ENCODE data around the gene DTD2. TPM values are rescaled to one million over a fixed set of nuclear protein-coding genes. Genes with fewer than 3 reads are reported as not detected.

Gene DTD2
- total RNA-seq (2022; extraction: Qiagen RNA extraction): 11.8 to 20.7 TPM (median 15.1 TPM) in 5 replicates

DNA sequence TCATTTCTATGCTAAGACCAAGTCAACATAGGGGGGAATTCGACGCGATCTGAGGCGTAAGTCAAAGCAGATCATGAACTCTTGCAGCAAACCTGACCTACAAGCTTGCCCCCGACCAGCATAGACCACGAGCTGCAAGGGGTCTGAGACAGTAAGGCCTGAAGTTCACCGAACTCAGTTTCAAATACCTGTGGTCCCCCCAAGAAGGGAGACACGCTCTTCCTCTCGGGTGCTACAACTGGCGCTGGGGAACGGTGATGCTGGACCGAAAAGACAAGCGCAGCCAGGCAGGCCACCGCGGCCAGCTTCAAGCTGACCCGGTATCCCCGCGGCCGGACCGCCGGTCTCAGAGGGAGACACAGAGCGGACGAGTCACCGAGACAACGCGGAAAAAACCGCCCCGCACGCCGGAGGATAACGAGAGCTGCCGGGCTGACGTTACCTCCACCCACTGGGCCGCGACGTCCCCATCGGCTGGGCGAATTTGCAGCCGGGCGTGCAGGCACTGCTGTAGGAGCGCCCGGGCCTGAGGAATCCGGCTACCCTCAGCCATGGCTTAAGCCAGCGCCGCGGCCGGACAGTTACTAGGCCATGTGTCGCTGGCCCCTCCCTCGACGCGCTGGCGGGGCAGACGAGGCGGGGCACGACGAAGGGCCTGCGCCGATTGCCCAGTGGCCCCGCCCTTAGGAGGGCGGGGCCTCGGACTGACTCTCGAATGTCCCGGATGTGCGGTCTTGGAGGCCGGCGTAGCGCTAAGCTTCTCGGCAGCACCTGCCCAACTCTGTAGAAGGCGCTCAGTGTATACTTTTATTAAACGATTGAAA lies at the start of gene DTD2:
Gene DTD2 (minus strand): TSS at position 666 of the 824 bp plus-strand sequence. CDS start 113 bp downstream, at position 553.

DNA sequence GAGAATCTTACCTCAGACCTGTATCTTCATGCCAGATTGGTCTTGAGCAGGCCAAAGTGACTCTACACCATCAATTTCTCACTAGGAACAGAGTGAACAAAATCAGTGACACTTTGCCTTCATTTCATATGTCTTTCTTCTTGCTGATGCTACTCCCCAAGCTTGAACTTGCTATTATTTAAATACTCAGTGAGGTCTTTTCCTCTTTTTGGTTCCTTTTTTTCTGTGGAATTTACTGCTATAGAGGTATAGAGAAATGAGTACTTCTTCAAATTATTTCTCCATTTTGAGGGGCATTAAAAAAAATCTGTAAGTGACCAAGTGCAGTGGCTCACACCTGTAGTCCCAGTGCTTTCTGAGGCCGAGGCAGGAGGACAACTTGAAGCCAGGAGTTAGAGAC lies 30.6 kb upstream of the DTD2 start, which contains the start of gene GPR33:
Gene GPR33 (minus strand): TSS at position 154 of the 400 bp plus-strand sequence. CDS start 4,074 bp downstream, outside the sequence.

DNA sequence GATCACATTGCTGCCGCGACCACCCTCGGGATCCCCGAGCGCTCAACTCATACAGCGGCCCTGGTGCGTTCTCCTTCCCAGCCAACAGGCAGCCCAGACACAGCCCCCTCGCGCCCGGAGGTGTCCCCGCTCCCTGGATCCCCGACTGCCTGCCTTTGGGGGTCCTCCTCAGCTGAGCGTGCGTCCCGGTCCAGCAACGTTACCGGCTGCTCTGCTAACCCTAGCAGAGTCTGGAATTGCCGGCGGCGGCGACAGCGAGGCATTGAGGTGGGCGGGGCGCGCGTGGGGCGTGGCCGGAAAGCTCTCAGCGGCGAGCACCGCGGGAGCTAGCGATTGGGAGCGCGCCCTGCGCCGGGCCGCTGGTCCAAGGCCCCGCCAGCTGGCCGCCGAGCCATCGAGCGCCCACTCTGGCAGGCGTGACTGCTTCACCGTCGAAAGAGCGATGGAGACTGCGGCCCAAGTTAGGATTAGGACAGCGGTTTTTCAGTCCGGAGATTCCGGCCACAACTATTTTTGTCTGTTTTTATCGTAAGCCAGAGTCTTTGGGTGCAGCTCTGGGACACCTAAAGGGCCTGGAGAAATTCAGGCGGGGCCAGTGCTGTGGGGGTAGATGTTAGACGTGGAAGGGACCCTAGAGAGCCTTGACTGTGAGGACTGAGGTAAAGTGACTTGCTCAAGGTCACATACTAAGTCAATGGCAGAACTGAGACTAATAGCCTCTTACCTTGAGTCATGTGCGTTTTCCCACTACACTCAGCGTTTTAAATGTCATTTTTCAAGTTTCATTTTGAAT lies 36.8 kb downstream of the DTD2 start, which contains the start of gene HEATR5A:
Gene HEATR5A (minus strand): TSS at position 232 of the 793 bp plus-strand sequence. CDS start 17,575 bp downstream, outside the sequence.

Other genes with a start within 250 kb of the DTD2 start
- 55.0 to 88.4 TPM (median 62.2 TPM) in 5 replicates for gene HECTD1, start 249.7 kb downstream of the DTD2 start, total RNA-seq (2022; extraction: Qiagen RNA extraction)
- 14.9 to 19.2 TPM (median 17.5 TPM) in 5 replicates for gene HEATR5A, start 37.0 kb downstream of the DTD2 start, total RNA-seq (2022; extraction: Qiagen RNA extraction)
- gene GPR33, start 30.5 kb upstream of the DTD2 start, total RNA-seq (2022; extraction: Qiagen RNA extraction): not detected in 5 replicates
- 7.4 to 9.9 TPM (median 7.9 TPM) in 5 replicates for gene NUBPL, start 103.9 kb upstream of the DTD2 start, total RNA-seq (2022; extraction: Qiagen RNA extraction)